GM19351 (cell line): ENCODE measurements around the gene SOX6.

Experiments
- ATAC-seq: cut with Tn5 transposase; IDR thresholded peaks from one replicate; pipeline ENCODE4 v1.9.1; 2021; ENCODE audit warnings: mild to moderate bottlenecking, moderate library complexity; ENCODE audit not compliant: unreplicated experiment

Gene SOX6

DNA sequence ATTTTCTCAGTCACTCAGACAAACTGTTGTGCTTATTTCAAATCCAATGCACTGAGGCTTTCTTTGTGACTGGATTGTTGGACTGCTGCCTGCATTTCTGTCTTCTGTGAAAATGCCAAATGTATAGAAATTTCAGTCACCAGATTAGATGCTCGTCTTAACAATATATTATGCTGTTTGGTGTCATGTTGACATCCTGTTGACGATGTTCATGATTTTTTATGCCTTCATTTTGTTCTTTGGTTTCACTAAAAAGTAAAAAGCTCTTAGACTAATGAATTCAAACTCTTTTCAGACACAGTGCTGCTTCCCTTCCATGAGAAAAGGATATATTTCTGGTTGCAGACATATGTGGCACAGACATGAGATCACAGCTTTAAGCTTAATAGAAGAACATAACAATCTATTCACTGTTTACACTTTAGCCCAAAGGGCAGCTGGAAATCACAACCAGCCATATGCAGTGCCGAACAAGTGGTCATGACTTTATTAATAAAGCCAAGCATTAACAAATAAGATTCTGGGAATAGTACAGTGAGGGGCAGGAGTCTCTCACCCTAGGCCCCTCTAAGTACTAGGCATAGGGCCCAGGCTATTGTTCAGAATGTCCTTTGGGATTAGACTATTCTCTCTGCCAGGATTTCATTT, 9.4 kb upstream of the SOX6 start:
- no peak for ATAC-seq

DNA sequence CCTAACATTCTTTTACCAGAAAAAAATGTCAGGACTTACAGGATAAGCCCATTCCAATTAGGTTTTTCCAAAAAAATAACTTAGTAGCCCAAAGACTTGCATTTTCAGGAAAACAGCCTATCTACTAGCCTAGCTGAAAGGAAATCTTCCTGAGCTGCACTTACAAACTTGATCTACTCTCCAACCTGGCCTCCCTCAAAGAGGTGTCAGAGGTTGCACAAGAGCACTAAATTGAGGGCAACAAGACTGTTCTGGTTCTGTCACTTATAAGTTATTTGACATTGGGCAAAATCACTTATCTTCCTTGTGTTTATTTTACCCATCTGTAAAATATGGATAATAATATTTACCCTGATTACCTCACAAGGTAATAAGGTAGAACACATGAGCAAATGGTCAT, 7.9 kb upstream of the SOX6 start:
- ATAC-seq = no peak

DNA sequence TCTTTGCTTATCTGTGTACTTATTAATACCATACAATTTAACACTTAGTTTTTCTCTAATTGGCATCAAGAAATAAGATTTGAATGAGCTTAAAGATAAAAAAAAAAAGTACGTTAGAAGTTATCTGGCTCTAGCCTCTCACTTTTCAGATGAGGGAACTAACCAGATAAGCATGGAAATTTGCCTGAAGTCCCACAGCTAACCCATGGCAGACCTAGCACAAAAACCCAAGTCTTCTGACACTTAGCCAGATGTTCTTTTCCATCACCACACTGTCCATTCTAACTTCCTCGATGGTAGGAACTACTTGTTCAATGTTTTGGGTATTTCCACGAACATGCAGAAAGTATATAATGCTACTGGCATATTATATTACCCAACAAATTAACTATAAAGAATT, 7.4 kb upstream of the SOX6 start:
- ATAC-seq = no peak

DNA sequence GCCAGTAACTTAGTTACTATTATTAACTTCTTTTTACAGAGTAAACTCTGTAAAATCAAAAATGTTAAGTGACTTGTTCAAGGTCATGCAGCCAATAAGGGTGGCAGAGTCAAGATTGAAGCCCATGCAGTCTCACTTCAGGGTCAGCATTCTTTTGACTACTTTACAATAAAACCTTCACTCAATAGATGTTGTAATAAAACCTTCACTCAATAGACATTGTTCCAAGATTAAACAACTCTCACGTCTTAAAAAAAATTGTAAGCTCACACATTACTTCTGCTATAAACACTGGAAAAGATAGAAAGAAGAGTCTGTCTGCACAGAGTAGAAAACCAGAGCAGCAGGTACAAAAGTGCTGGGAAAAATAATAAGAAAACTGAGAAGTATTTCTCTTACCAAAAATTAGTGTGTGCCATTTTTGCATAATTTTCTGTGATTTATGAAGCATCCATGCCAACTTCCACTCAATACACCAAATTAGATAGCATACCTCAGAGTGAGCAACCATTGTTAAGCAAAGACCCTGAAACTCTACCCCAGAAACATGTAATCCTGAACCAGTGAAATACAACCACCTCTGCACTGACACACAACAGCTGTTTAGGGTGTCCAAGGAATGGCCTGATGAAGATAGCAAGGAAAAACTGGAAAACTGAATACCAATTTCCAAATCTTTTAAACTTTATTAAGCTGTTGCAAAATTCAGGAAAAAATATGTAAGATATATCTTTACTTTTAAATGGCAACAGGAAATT, 4.9 kb upstream of the SOX6 start:
- ATAC-seq = no peak

DNA sequence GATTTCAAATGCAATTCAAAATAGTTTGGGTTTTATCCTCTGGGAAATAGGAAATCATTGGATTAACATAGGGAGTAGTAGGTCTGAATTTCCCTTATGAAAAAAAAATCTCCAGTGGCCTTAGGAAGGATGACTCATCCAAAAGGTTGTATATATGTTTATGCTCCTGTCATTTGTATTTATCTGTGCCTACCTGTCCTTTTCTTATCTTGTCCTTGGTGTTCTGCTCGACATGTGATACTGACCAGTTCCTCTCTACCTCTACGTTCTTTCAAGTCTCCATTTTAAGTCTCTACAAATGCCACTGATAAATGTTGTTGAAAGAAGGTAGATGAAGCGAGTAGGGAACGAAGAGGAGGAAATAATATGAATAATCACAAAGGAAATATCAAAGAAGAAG, 3.0 kb upstream of the SOX6 start:
- no peak for ATAC-seq

DNA sequence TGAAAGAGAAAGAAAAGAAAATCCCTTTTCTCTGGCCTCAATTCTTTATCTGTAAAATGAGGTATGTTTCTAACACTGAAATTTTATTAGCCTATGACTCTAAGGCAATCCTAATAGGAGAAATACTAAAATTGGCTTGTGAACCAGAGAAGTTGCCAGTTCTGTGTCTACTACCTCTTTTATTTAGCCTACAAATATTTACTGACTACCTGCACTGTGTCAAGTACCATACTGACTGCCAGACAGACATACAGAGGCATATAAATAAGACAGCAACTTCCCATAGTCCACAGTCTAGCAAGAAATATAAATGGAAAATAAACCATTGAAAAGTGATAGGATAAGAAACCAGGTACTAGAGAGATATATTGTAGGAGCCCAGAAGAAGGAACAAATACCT, 2.4 kb upstream of the SOX6 start:
- no peak for ATAC-seq

DNA sequence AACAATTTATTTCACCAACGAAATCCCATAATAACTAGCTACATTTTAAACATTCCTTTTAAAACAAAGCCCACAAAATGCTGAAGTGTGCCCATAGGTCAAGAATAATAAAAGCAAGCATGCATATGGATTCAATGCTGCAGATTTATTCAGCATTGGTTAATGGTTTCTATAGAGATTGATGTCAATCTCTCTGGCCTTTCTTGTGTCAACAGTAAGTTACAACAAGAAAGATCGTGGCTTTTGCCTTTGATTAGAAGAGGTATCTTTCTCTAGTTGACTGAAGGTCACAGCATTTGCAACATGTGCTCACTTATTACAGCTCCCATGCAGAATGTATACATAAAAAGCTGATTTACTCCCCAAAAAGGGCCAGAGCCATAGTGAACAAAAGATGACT, 1.4 kb upstream of the SOX6 start:
- ATAC-seq = no peak

DNA sequence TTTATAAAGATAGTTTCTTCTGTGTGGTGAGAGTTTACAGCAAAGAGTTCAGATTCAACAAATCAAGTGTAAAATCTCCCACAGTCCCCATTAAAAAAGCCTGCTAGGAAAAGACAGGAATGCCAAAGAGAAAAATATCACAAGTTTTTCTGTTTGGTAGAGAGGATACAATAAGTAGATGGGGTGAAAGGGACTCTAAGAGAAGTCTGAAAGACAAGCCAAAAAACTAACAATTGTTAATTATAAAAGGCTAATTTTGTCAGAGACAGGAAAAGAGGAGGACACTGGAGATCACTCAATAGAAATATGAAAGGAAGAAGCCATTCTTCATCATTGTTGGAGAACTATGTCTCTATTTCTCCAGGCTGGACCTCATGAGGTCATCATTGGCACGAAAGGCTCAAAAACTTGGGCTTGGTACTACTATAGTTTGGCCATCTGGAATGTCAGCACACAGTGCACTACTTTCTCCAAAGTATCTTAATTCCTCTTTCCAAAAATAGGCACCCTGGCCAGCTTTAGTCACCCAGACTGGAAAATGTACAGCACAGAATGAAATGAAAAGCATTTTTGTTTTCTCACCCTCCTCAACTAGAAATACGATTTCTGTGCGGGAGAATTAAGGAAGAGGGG, 531 bp upstream of the SOX6 start:
- ATAC-seq = no peak

DNA sequence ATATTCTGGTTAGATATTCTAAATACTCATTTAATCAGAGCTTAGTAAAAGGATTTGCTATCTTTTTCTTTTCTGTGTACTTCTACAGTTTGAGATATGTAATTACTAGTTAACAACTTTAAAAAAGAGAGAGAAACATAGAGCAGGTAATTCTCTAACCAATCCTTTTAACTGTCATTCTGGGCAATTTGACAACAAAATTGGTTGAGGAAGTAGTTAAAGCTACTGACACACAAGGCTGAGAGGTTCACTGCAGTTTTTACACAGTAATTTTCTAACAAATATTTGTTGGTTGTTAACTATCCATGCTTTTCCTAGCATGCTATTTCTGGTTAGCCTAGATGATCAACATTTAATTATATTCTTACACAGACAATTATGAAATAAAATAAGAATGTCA, 3.6 kb downstream of the SOX6 start:
- ATAC-seq = no peak

DNA sequence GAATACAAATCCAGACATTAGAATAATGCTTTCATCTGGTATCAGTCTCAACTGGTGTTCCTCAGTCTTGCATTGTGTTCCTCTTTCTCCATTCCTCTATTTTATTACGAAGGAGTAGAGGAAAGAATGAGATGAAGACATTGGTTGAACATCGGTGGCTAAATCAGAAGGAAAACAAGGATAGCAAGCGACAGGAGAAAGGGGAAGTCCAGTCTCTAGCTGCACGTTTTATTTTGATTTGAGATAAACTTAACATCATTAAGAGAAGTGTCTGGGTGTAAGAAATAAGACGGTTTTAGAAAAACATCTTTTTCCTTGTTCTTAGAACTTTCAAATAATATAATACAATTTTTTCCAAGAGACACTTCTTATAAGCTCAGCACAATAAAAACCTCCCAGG, 6.2 kb downstream of the SOX6 start:
- no peak for ATAC-seq

DNA sequence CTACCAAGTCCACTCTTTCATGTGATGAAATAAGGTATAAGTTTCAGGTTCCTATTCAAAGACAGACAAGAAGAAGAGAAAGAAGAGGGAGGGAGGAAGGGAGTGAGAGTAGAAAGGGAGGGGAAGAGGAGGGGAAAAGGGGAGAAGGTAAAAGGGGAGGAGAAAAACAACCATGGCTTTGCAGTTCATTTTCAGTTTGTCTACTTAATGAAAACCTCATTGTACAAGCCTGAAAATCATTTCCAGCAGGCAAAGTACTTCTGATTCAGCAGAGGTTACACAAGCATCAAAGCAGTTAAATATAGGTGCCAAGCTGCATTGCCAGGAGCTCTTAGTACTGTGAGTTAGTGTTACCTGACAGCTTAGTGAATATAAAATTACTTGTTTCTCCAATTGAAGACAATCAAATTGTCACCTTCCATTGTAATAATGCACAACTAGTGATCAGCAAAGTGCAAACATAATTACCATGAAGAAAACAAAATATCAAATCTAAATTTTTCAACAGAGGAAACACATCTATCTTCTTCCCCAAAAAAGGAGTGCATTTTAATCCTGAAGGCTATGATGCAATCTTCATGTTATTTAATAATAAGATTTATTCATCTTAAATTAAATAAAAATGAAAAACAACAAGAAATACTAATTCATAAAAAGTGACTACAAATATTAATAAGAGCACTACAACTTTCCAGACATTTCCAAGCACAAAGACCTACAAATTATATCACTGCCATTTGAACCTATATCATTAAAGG, 8.2 kb downstream of the SOX6 start:
- no peak for ATAC-seq

DNA sequence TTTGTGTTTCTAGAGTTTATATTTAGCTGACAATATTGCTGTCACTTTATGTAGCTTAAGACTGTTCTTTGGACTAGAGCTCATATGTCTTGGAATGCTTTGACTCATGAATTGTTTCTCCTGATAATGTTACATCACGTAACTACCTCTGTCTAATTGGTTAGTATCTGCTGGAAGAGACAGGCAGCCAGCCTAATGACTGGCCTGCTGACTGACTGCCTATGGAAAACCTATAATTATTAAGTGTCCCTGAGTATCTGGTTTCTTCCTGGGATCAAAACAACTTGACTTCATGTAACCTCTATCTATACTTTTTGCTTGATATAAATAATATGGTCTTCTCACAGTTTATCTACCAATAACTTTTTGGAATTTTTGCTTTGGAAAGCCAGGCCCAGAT, 9.4 kb downstream of the SOX6 start:
- no peak for ATAC-seq

DNA sequence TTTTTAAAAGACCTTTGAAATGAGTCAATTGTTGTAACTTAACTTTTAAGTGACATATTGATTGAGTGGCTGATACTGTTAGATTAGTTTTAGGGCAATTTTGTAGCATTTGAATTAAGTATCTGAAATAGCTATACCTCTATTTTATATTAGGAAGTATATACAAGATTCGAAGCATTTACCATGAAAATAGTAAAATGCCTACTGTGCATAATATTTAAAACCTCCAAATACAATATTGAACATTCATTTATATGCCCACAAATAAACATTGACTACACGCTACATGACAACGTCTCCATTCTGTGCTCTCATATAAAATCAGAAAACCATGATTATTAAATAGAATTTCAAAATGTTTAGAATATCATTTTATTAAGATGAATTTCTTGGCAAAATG, 14.5 kb downstream of the SOX6 start:
- no peak for ATAC-seq

DNA sequence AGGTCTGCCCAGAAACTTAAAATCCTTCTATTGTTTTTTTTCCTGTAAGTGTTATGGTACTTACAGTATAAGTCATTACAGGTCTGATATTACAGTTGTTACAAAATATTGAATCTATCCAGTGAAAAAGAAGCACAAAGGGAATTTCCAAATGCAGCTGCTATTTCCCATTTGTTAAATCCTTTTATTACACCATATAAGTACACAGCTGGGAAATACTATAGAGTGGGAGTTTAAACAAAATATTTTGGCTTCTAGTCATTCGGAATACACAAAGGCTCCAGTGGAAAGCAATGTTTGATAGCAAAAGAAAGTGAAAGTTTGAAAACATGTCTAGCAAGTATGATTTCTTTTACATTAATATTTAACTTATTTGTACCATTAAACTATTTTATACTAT, 18.0 kb downstream of the SOX6 start:
- ATAC-seq = no peak

DNA sequence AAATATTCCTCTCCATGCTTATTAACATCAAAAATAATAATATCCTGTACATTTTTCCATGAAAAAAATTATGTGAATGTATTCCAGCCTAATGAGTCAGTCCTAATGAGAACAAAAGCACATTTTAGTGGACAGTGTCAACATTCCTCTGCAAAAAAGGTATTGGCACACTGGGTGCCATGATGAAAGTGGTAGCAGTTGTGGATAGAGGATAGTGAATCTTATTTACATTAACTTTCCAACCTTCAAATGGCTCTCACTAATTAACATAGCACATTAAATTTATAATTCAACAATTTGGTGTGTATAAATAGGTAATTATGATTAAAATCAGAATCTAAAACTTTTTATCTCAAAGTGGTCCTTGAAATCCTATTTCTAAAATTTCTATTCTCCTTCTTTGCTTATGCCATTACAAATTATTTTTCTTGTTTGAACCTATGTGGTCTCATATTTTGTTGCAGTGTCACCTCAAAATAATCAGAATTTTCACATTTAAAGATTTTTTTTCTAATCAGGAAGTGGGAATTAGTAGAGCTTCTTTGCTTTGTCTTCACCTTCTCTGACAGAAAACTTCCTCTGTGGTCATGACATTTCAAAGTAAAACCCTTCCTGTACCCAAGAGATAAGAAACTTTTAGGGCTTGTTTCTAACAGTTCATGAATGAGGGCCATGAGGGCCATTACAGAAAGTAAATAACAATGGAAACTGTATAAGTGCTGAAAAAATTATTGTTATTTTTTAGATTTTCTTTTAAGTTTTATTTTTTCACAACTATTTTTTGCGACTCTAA, 18.7 kb downstream of the SOX6 start:
- no peak for ATAC-seq

DNA sequence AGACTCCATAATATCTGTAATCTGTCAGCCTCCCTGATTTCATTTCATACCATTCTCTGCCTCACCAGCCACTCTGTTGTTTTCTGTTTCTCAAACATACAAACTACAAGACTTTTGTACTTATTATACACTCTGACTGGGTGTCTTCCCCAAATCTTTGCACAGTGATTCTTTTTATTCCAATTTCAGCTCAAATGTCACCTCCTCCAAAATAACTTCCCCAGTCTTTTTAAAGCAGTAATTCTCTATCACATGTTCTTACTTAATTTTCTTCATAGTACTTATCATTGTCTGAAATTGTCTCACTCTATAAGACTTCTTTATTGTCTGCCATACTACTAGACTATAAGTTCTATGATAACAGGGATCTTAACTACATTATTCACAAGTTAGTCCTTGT, 19.6 kb downstream of the SOX6 start:
- no peak for ATAC-seq

DNA sequence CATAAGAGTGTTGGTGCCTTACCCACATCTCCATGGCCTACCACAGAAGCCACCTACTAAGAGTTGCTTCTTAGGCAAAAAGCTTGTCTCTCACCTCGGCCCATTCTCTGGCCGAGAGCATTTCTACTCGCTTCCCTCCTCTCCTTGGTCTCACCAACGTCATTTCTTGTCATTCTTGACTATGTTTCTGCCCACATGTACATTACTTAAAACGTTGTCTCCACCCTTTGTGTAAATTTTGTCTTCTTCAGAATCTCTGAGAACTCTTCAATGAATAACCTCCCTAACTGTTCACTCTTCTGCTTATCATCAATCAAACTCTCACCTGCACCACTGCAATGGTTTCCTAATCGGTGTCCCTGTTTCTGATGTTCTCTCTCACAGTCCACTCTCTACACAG, 20.1 kb downstream of the SOX6 start:
- ATAC-seq = no peak

DNA sequence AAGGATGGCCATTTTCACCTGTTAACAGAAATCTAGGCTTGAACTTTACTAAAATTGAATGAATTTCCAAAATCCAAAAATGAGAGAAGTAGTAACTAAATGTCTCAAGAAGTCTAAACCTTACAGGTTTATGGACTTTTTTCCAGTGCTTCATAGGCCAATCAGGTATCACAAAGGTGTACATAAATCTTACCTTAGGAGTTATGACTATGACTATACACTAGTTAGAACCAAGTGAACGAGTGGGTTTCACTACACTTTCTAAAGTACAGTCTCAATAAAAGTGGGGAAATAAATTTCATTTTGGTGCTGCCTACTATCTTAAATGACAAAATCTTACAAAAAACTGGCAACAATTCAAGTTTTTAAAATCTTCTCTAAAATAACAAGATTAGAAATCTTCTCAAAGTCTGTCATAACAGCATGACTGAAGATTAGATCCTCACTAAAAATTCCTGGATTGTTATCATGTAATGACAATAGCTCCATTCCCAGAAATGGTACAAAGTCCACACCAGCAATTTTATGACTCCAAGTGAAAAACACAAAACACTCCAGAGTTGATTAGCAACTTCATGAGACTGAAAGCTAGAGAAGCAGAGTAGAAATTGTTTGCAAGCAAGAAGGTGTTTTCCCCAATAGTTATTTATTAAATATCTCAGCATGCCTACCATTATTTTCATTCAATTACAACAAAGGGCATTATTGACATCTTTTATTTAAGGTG, 20.9 kb downstream of the SOX6 start:
- ATAC-seq = no peak

DNA sequence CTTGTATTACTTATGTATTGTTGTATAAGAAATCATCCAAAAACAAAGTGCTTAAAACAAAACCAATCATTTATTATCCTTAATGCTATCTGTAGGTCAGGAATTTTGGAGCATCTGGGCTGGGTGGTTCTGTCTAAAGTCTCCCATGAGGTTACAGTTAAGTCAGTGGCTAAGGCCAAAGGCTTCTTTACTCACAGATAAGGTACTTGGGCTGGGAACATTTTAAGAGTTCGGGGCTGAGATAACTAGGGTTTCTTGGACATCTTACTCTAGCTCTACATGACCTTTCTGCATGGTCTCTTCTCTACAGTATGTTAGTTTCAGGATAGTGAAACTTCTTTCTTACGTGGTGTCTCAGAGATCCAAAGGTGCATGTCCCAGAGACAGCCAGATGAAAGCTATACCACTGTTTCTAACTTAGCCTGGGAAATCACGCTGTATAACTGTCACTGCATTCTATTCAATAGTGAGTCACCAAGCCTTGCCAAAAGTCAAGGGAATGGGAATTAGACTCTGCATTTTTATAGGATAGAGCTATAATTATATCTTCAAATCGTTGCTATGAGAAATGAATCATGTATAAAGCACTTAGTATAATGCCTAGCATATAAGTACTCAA, 29.6 kb downstream of the SOX6 start:
- no peak for ATAC-seq

DNA sequence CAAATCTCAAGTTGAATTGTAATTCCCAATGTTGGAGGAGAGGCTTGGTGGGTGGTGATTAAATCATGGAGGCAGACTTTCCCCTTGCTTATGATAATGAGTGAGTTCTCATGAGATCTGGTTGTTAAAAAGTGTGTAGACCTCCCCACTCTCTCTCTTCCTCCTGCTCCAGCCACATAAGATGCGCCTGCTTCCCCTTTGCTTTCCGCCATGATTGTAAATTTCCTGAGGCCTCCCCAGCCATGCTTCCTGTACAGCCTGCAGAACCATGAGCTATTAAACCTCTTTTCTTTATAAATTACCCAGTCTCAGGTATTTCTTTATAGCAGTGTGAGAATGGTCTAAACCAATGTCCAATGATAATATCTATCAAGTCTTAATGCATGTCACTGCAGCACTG, 34.2 kb downstream of the SOX6 start:
- no peak for ATAC-seq
